WTC11 (cell line): ENCODE results near the gene GABRG3. TPM values are rescaled to one million over a fixed set of nuclear protein-coding genes. Genes with fewer than 3 reads are reported as not detected.
"Not testable (repeated sequence)": the region's sequence is repeated elsewhere in the genome, so short reads cannot be mapped to it uniquely, and the experiment has no call there.

Experiments used
- ATAC-seq: fragments of 200-7000 bp; cut with Tn5 transposase; 2 replicates; pipeline ENCODE4 v1.10.0; 2021; ENCODE audit warnings: mild to moderate bottlenecking, moderate library complexity
- CTCF ChIA-PET: fragments of 300-600 bp; sonication (Branson Sonifier 250); formaldehyde crosslinking; loops from one replicate; lab custom pipeline; 2021; ENCODE audit warnings: antibody characterized with exemption; lab: Charles Lee
- POLR2A ChIA-PET: fragments of 350-600 bp; sonication (Branson Sonifier 250); formaldehyde crosslinking; loops from one replicate; lab custom pipeline; 2021; ENCODE audit warnings: antibody characterized with exemption; lab: Charles Lee
- DNase-seq: peaks from one replicate; pipeline ENCODE4 v3.0.0; 2021; ENCODE audit warnings: low spot score
- H3K27ac Mint-ChIP-seq: 2 replicates; pipeline ENCODE4 v1.8.0; 2021; ENCODE audit warnings: mixed read lengths
- H3K27me3 Mint-ChIP-seq: 2 replicates; pipeline ENCODE4 v1.8.0; 2021; ENCODE audit warnings: low read depth, mild to moderate bottlenecking, moderate library complexity, mixed read lengths
- H3K36me3 Mint-ChIP-seq: 2 replicates; pipeline ENCODE4 v1.8.0; 2021; ENCODE audit warnings: mixed read lengths
- H3K4me1 Mint-ChIP-seq: 2 replicates; pipeline ENCODE4 v1.8.0; 2022; ENCODE audit warnings: mixed read lengths
- H3K4me3 Mint-ChIP-seq: 2 replicates; pipeline ENCODE4 v1.8.0; 2021; ENCODE audit warnings: mild to moderate bottlenecking, moderate library complexity, mixed read lengths
- H3K9me3 Mint-ChIP-seq: 2 replicates; pipeline ENCODE4 v1.8.0; 2021; ENCODE audit warnings: mixed read lengths
- CBFB ChIP-seq: sonication (generic); formaldehyde crosslinking; IDR thresholded peaks from 2 replicates; pipeline ENCODE4 v1.8.1; 2022; ENCODE audit warnings: mild to moderate bottlenecking, low read depth, missing genetic modification reagents
- ELF4 ChIP-seq: sonication (generic); formaldehyde crosslinking; IDR thresholded peaks from 2 replicates; pipeline ENCODE4 v1.8.1; 2022; ENCODE audit warnings: low read depth, mild to moderate bottlenecking, moderate library complexity, missing genetic modification reagents
- ETV6 ChIP-seq: sonication (generic); formaldehyde crosslinking; IDR thresholded peaks from 2 replicates; pipeline ENCODE4 v1.8.1; 2022; ENCODE audit warnings: mild to moderate bottlenecking, missing genetic modification reagents
- FOXJ3 ChIP-seq: sonication (generic); formaldehyde crosslinking; IDR thresholded peaks from 2 replicates; pipeline ENCODE4 v1.9.0; 2021; ENCODE audit warnings: missing genetic modification reagents, mild to moderate bottlenecking, borderline replicate concordance
- NFATC4 ChIP-seq: fragments of 250-450 bp; sonication (Bioruptor Pico); IDR thresholded peaks from 2 replicates; pipeline ENCODE4 v1.9.0; 2021; ENCODE audit warnings: mild to moderate bottlenecking
- SOX15 ChIP-seq: fragments of 250-450 bp; sonication (Bioruptor Pico); IDR thresholded peaks from 2 replicates; pipeline ENCODE4 v1.9.0; 2021; ENCODE audit warnings: mild to moderate bottlenecking
- total RNA-seq: library from RNA; stranded (reverse); gene quantifications from 3 replicates; pipeline ENCODE4 v1.2.3, GENCODE V29; 2021
- TF ChIP-seq, protein P1 (sequence below): sonication (generic); formaldehyde crosslinking; IDR thresholded peaks from 2 replicates; pipeline ENCODE4 v1.8.0; 2023; ENCODE audit warnings: missing genetic modification reagents
- TF ChIP-seq, protein P2 (sequence below): sonication (generic); formaldehyde crosslinking; IDR thresholded peaks from 2 replicates; pipeline ENCODE4 v1.8.1; 2023; ENCODE audit warnings: mild to moderate bottlenecking, missing genetic modification reagents
- TF ChIP-seq, protein P3 (sequence below): fragments of 250-450 bp; sonication (Bioruptor Pico); IDR thresholded peaks from 2 replicates; pipeline ENCODE4 v1.9.0; 2021; ENCODE audit warnings: mild to moderate bottlenecking, borderline replicate concordance
- TF ChIP-seq, protein P4 (sequence below): sonication (generic); formaldehyde crosslinking; IDR thresholded peaks from 2 replicates; pipeline ENCODE4 v1.8.1; 2023; ENCODE audit warnings: mild to moderate bottlenecking, missing genetic modification reagents
- TF ChIP-seq, protein P5 (sequence below): sonication (generic); formaldehyde crosslinking; conservative IDR thresholded peaks from 2 replicates; pipeline ENCODE4 v1.8.1; 2022; ENCODE audit warnings: mild to moderate bottlenecking, missing genetic modification reagents
- TF ChIP-seq, protein P6 (sequence below): sonication (generic); formaldehyde crosslinking; IDR thresholded peaks from 2 replicates; pipeline ENCODE4 v1.8.0; 2022; ENCODE audit warnings: mild to moderate bottlenecking, missing genetic modification reagents
- TF ChIP-seq, protein P7 (sequence below): sonication (generic); formaldehyde crosslinking; IDR thresholded peaks from 2 replicates; pipeline ENCODE4 v1.8.0; 2023; ENCODE audit warnings: mild to moderate bottlenecking, missing genetic modification reagents
- TF ChIP-seq, protein P8 (sequence below): sonication (generic); formaldehyde crosslinking; conservative IDR thresholded peaks from 2 replicates; pipeline ENCODE4 v1.8.1; 2023; ENCODE audit warnings: mild to moderate bottlenecking, low read depth, missing genetic modification reagents, moderate library complexity

The GABRG3 gene
- total RNA-seq, 1 experiment from 2014 or later, result 0.72 TPM

DNA sequence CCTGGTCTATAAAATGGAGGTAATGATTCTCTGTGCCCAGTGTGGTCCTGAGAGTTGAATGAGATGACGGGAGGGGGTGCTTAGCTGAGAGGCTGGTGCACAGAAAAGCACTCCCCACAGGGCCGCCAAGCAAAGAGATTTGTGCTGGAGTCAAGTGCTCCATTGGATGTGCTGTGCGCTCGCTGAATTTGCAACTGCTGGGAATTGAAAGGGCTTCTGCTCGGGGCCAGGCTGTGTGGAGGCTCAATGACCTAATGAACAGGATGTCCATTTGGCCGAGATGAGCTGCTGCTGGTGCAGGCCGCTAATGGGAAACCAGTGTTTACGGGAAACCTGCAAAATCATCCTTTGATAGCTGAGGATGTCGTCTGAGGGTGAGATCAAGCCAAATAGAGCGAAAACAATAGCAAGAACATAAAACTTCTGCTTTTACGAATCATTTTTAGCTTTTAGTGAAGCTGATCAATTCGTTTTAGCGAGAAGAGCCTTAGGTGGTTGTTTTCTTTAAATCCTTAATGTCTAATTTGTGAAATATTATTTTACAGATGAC is 211.7 kb downstream of the GABRG3 start:
- CTCF ChIA-PET, result no interaction called here
- no peak overlapping the region for H3K4me3 Mint-ChIP-seq
- peaks cover 17% of the 10 kb centered on the region for H3K4me1 Mint-ChIP-seq
- ATAC-seq (no peak; the same call in 1 of the 2 replicates), DNase-seq (no peak)
- no peak overlapping the region for H3K27ac Mint-ChIP-seq
- H3K27me3 Mint-ChIP-seq, result peaks cover 10% of the 10 kb centered on the region
- peaks cover 32% of the 10 kb centered on the region for H3K9me3 Mint-ChIP-seq
- peaks cover 15% of the 10 kb centered on the region for H3K36me3 Mint-ChIP-seq
- TF ChIP-seq, protein P1, sequence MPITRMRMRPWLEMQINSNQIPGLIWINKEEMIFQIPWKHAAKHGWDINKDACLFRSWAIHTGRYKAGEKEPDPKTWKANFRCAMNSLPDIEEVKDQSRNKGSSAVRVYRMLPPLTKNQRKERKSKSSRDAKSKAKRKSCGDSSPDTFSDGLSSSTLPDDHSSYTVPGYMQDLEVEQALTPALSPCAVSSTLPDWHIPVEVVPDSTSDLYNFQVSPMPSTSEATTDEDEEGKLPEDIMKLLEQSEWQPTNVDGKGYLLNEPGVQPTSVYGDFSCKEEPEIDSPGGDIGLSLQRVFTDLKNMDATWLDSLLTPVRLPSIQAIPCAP (CRISPR knock-in tag), result no peak
- POLR2A ChIA-PET, result no interaction called here

DNA sequence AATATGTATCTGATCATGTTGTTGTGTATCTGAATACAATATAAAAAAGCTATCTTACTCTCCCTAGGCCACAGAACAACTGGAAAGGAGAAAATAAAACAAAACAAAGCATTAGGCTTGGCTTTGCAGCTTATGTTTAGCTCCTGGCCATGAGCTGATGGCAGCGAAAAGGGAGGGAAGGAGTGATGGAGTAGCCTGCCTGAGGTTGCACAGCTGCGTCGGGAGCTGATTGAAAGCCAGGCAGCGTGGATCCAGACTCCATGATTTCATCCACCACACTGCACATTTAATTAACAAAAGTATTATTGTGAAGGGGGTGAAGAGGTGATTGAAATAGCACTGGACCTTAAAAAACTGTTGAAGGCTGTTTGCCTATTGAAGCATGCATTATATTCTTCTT is 212.2 kb downstream of the GABRG3 start:
- H3K36me3 Mint-ChIP-seq, result peaks cover 9% of the 10 kb centered on the region
- H3K27me3 Mint-ChIP-seq, result peaks cover 7% of the 10 kb centered on the region
- H3K27ac Mint-ChIP-seq, result no peak overlapping the region
- ATAC-seq, result no peak
- ChIA-PET POLR2A (no interaction called here), CTCF (no interaction called here)
- H3K4me1 Mint-ChIP-seq, result peaks cover 17% of the 10 kb centered on the region
- no peak overlapping the region for H3K4me3 Mint-ChIP-seq
- peaks cover 27% of the 10 kb centered on the region for H3K9me3 Mint-ChIP-seq
- TF ChIP-seq SOX15 (CRISPR knock-in tag) (no peak), CBFB (CRISPR knock-in tag) (no peak), ELF4 (CRISPR knock-in tag) (no peak), ETV6 (no peak), NFATC4 (CRISPR knock-in tag) (no peak), FOXJ3 (no peak)
- TF ChIP-seq, protein P2, sequence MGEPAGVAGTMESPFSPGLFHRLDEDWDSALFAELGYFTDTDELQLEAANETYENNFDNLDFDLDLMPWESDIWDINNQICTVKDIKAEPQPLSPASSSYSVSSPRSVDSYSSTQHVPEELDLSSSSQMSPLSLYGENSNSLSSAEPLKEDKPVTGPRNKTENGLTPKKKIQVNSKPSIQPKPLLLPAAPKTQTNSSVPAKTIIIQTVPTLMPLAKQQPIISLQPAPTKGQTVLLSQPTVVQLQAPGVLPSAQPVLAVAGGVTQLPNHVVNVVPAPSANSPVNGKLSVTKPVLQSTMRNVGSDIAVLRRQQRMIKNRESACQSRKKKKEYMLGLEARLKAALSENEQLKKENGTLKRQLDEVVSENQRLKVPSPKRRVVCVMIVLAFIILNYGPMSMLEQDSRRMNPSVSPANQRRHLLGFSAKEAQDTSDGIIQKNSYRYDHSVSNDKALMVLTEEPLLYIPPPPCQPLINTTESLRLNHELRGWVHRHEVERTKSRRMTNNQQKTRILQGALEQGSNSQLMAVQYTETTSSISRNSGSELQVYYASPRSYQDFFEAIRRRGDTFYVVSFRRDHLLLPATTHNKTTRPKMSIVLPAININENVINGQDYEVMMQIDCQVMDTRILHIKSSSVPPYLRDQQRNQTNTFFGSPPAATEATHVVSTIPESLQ (CRISPR knock-in tag), result no peak
- TF ChIP-seq, protein P3, sequence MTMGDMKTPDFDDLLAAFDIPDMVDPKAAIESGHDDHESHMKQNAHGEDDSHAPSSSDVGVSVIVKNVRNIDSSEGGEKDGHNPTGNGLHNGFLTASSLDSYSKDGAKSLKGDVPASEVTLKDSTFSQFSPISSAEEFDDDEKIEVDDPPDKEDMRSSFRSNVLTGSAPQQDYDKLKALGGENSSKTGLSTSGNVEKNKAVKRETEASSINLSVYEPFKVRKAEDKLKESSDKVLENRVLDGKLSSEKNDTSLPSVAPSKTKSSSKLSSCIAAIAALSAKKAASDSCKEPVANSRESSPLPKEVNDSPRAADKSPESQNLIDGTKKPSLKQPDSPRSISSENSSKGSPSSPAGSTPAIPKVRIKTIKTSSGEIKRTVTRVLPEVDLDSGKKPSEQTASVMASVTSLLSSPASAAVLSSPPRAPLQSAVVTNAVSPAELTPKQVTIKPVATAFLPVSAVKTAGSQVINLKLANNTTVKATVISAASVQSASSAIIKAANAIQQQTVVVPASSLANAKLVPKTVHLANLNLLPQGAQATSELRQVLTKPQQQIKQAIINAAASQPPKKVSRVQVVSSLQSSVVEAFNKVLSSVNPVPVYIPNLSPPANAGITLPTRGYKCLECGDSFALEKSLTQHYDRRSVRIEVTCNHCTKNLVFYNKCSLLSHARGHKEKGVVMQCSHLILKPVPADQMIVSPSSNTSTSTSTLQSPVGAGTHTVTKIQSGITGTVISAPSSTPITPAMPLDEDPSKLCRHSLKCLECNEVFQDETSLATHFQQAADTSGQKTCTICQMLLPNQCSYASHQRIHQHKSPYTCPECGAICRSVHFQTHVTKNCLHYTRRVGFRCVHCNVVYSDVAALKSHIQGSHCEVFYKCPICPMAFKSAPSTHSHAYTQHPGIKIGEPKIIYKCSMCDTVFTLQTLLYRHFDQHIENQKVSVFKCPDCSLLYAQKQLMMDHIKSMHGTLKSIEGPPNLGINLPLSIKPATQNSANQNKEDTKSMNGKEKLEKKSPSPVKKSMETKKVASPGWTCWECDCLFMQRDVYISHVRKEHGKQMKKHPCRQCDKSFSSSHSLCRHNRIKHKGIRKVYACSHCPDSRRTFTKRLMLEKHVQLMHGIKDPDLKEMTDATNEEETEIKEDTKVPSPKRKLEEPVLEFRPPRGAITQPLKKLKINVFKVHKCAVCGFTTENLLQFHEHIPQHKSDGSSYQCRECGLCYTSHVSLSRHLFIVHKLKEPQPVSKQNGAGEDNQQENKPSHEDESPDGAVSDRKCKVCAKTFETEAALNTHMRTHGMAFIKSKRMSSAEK (CRISPR knock-in tag), result no peak
- TF ChIP-seq, protein P4, sequence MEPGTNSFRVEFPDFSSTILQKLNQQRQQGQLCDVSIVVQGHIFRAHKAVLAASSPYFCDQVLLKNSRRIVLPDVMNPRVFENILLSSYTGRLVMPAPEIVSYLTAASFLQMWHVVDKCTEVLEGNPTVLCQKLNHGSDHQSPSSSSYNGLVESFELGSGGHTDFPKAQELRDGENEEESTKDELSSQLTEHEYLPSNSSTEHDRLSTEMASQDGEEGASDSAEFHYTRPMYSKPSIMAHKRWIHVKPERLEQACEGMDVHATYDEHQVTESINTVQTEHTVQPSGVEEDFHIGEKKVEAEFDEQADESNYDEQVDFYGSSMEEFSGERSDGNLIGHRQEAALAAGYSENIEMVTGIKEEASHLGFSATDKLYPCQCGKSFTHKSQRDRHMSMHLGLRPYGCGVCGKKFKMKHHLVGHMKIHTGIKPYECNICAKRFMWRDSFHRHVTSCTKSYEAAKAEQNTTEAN (CRISPR knock-in tag), result no peak
- TF ChIP-seq, protein P5, sequence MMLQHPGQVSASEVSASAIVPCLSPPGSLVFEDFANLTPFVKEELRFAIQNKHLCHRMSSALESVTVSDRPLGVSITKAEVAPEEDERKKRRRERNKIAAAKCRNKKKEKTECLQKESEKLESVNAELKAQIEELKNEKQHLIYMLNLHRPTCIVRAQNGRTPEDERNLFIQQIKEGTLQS (CRISPR knock-in tag), result no peak
- TF ChIP-seq, protein P6, sequence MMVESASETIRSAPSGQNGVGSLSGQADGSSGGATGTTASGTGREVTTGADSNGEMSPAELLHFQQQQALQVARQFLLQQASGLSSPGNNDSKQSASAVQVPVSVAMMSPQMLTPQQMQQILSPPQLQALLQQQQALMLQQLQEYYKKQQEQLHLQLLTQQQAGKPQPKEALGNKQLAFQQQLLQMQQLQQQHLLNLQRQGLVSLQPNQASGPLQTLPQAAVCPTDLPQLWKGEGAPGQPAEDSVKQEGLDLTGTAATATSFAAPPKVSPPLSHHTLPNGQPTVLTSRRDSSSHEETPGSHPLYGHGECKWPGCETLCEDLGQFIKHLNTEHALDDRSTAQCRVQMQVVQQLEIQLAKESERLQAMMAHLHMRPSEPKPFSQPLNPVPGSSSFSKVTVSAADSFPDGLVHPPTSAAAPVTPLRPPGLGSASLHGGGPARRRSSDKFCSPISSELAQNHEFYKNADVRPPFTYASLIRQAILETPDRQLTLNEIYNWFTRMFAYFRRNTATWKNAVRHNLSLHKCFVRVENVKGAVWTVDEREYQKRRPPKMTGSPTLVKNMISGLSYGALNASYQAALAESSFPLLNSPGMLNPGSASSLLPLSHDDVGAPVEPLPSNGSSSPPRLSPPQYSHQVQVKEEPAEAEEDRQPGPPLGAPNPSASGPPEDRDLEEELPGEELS, result no peak
- TF ChIP-seq, protein P7, sequence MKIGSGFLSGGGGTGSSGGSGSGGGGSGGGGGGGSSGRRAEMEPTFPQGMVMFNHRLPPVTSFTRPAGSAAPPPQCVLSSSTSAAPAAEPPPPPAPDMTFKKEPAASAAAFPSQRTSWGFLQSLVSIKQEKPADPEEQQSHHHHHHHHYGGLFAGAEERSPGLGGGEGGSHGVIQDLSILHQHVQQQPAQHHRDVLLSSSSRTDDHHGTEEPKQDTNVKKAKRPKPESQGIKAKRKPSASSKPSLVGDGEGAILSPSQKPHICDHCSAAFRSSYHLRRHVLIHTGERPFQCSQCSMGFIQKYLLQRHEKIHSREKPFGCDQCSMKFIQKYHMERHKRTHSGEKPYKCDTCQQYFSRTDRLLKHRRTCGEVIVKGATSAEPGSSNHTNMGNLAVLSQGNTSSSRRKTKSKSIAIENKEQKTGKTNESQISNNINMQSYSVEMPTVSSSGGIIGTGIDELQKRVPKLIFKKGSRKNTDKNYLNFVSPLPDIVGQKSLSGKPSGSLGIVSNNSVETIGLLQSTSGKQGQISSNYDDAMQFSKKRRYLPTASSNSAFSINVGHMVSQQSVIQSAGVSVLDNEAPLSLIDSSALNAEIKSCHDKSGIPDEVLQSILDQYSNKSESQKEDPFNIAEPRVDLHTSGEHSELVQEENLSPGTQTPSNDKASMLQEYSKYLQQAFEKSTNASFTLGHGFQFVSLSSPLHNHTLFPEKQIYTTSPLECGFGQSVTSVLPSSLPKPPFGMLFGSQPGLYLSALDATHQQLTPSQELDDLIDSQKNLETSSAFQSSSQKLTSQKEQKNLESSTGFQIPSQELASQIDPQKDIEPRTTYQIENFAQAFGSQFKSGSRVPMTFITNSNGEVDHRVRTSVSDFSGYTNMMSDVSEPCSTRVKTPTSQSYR (CRISPR knock-in tag), result no peak
- TF ChIP-seq, protein P8, sequence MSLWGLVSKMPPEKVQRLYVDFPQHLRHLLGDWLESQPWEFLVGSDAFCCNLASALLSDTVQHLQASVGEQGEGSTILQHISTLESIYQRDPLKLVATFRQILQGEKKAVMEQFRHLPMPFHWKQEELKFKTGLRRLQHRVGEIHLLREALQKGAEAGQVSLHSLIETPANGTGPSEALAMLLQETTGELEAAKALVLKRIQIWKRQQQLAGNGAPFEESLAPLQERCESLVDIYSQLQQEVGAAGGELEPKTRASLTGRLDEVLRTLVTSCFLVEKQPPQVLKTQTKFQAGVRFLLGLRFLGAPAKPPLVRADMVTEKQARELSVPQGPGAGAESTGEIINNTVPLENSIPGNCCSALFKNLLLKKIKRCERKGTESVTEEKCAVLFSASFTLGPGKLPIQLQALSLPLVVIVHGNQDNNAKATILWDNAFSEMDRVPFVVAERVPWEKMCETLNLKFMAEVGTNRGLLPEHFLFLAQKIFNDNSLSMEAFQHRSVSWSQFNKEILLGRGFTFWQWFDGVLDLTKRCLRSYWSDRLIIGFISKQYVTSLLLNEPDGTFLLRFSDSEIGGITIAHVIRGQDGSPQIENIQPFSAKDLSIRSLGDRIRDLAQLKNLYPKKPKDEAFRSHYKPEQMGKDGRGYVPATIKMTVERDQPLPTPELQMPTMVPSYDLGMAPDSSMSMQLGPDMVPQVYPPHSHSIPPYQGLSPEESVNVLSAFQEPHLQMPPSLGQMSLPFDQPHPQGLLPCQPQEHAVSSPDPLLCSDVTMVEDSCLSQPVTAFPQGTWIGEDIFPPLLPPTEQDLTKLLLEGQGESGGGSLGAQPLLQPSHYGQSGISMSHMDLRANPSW (CRISPR knock-in tag), result no peak
- DNase-seq, result no peak

DNA sequence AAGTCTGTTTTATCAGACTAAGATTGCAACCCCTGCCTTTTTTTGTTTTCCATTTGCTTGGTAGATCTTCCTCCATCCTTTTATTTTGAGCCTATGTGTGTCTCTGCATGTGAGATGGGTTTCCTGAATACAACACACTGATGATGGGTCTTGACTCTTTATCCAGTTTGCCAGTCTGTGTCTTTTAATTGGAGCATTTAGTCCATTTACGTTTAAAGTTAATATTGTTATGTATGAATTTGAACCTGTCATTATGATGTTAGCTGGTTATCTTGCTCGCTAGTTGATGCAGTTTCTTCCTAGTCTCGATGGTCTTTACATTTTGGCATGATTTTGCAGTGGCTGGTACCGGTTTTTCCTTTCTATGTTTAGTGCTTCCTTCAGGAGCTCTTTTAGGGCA is 220.5 kb downstream of the GABRG3 start:
- Mint-ChIP-seq H3K36me3 (peaks cover 41% of the 10 kb centered on the region), H3K9me3 (peaks cover 55% of the 10 kb centered on the region)
- H3K4me3 Mint-ChIP-seq, CTCF ChIA-PET, DNase-seq, H3K27ac Mint-ChIP-seq, POLR2A ChIA-PET, H3K27me3 Mint-ChIP-seq, ATAC-seq, H3K4me1 Mint-ChIP-seq: not testable (repeated sequence)
